HG02759 (cell line): Measurements from ENCODE around the gene STEAP1B.
"Not testable (repeated sequence)": the region's sequence is repeated elsewhere in the genome, so short reads cannot be mapped to it uniquely, and the experiment has no call there.

ENCODE experiments used
- ATAC-seq: cut with Tn5 transposase; IDR thresholded peaks from one replicate; pipeline ENCODE4 v1.9.1; 2021; ENCODE audit warnings: mild to moderate bottlenecking, moderate library complexity; ENCODE audit not compliant: unreplicated experiment

Gene STEAP1B

DNA sequence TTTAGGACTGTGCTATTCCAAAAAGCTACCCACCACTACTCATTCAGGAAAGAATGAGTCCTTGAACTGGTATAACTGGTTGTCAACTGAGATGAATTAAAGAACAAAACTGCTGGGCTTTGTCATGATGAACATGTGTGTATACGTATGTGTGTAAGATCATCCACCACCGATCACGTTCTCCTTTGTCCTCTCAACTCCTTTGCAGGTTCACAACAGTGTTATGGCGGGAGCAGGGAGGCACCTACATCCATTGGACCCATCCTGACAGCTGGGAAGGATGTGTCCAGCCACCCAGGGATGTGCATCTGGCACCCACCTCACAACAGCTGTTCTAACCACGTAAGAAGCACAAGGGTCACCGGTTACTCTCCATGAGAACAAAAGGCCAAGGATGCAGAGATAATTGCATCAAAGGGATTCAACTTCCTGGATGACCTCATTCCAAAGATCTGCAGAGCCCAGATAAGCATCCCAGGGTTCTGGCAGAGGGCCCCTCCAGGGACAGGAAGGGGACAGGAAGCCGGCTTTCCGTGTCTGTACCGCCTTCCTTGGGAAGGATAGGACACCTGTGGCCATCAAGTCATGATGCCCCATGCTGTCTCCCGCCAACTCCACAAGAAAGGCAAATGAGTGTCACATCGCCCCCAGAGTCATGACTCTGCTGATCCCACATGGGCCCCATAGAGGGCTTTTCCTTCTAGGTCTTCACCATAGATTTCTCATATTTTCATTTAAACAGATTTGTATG lies 66.1 kb downstream of the STEAP1B start:
- no peak for ATAC-seq

DNA sequence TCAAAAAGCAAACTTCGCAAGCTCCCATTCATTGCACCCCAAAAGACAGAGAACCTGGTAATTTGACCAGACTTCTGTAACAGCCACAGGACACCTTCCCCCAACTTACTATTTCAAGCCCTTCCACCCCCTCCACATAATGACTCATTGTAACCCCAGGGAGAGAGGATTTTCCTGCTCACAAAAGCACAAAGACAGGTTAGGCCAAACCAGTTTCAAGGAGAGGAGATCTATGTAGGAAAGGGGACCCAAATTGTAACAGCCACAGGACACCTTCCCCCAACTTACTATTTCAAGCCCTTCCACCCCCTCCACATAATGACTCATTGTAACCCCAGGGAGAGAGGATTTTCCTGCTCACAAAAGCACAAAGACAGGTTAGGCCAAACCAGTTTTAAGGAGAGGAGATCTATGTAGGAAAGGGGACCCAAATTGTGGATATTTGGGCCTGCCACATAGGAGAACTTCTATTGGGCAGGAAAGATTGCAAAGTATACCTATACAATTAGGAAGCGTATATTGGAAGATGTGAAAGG lies 66.8 kb downstream of the STEAP1B start:
- not testable (repeated sequence) for ATAC-seq

DNA sequence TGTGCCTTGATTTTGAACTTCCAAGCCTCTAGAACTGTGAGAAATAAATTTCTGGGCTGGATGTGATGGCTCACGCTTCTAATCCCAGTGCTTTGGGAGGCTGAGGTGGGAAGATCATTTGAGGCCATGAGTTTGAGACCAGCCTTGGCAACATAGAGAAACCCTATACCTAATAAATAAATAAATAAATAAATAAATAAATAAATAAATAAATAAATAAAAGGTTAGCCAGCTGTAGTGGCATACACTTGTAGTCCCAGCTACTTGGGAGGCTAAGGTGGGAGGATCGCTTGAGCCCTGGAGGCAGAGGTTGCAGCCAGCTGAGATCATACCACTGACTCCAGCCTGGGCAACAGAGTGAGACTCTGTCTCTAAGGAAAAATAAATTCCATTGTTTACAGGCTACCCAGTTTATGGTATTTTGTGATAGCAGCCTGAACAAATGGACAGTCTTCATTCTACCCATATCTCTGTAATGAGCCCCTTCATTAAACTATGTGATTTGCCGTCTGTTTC lies 67.7 kb downstream of the STEAP1B start:
- ATAC-seq: no peak

DNA sequence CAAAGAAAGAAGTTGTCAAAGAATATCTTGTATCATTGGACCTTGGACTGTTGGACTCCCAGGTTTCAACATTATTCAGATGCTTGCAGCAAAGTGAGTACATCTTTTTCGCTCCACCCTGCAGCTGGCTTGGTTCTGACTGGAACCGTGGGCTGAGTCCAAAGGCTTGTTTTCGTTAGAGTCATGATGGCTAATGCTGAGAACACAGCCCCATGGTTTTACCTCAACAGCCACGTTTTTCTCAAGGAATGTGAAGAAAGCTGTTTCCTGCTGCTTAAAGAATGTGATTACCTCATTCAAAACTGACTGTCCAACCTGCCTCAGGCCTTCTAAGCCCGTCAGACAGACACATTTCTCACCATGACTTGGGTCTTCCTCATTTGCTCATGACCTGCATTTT lies 69.5 kb downstream of the STEAP1B start:
- no peak for ATAC-seq

DNA sequence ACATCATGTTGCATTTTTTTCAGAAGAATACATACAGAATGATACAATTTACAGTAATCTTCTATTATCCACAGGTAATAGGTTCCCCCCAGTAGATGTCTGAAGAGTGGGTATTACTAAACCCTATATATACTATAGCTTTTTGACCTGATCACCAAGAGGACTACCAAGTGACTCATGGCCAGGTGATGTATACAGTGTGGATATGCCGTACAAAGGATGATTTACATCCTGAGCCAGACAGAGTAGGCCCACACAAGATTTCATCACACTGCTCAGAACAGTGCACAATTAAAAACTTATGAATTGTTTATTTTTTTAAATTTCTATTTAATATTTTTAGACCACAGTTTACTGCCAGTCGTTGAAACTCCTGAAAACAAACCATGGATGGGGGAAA lies 70.6 kb downstream of the STEAP1B start:
- ATAC-seq: no peak

DNA sequence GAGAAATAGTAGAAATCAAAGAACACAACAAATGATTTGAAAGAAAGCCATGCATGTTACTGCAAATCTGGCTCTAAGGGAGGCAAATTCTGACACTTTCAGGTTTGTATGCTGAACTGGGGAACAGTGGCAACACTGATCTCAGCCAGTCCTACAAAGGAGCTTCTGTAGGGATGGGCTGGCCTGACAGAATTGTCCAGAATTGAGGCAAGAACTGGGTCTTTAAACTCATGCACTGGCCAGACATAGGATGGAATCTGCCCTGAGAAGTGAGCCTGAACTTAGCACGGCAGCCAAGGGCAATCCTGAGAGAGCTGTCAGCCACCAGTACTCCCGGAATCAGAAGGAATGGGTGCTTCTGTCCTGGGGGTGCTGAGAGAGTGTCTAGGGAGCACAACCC lies 72.1 kb downstream of the STEAP1B start:
- ATAC-seq: no peak

DNA sequence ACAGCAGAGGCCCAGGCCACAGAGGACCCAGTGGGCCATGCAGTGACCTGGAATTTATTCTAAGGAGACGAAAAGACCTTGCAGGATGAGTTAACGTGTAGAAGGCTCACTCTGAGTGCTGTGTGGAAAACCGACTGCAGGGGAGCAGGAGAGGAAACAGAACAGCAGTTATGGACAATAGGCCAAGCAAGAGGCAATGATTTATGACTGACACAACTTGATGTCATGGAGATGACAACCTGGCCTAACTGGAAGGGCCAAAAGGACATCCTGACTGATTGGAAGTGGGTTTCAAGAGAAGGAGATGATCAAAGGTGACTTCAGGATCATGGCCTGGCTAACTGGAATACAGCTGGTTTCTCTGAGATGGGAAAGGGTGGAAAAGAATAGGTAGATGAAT lies 72.9 kb downstream of the STEAP1B start:
- ATAC-seq: no peak

DNA sequence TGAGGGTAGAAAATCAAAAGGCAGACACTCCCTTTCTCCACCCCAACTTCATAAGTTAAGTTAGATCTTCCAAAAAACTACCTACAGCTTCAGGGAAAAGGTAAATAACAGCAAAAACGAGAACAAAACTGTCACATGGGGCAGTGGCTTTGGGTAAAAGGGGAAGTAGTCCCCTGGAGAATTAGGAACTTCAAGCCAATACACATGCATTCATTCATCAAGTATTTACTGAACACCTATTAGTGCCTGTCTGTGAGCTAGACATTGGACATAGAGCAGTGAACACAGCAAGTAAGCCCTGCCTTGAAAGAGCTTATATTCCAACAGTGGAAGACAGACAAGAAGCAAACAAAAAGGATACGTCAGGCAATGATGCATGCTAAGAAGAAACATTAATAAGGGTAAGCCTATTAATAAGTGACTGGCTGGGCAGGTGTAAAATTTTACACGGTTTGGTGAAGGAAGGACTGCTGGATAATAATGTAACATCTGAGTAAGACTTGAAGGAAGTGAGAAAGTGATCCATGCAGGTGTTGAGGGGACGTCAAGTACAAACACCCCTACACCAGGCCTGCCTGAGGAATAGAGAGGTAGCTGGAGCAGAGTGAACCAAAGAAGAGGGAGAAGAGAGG lies 73.4 kb downstream of the STEAP1B start:
- peak; percentile 72 for ATAC-seq

DNA sequence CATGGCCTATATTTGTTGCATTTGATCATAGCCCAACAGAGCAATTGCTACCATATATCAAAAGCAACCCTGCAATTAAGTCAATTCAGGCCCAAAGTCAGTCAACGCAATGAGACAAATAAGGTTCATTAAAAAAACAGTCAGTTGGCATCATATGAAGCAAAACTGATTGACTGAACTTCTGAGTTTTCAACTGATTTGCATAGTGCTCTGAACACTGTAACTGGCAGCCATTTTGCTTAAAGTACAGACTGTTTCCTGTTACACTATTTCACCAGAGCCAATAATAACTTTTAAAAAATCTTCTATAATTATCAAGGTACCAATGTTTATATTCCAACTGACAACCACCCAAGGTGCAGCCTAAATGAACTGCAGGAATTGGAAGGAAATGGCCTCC lies 74.6 kb downstream of the STEAP1B start:
- ATAC-seq: no peak

DNA sequence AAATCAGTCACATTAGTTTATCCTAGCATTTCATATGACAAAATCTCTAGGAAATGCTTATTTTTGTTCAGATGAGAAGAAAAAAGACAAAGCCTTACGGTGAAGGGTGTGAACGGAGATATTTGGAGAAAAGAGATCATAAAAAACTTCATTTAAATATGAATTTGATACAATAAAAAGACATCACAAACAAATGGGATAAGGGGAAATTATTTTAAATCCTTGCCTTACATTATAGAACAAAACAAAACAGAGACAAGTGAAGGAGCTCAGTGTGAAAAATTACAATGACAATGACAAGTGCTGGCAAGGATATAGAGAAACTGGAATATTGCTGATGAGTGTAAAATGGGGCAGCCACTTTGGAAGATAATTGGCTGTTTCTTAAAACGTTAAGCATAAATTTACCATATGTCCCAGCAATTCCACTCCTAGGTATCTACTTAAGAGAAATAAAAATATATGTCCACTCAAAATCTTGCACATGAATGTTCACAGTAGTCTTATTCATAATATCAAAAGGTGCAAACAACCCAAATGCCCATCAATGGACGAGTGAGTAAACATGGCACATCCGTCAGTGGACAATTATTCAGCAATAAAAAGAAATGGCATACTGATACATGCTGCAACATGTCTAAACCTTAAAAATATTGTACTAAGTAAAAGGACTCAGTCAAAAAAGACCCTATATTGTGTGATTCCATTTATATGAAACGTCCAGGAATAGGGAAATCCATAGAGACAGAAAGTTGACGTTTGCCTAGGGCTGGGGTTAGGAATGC lies 77.0 kb downstream of the STEAP1B start:
- no peak for ATAC-seq

DNA sequence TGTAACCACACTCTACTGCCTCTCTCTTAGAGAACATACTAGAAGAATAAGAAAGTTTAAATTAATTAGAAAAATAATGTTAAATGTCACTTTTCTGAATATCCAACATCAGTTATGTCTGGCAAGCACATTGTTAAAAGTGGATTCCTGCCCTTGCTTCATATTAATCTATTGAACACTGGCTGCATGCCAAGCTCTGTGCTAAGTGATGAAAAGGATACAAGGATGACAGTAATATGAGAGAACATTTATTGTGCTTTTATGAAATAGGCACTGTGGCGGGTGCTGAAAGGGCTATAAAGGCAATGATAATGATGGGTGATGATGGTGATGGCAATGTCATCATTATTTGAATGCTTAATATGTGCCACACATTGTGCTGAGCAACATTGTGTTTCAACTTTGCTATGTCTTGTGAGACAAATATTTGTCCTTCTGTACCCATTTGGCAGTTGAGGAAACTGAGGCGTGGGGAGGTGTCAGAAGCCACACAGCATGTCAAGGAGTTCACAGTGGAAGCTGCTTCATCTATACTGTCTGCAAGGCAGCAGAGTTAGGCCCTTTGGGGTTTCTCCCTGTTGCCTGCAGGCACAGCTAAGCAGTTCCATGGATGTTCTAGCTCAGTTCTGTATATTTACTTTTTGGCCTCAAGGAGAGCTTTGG lies 78.9 kb downstream of the STEAP1B start:
- no peak for ATAC-seq

DNA sequence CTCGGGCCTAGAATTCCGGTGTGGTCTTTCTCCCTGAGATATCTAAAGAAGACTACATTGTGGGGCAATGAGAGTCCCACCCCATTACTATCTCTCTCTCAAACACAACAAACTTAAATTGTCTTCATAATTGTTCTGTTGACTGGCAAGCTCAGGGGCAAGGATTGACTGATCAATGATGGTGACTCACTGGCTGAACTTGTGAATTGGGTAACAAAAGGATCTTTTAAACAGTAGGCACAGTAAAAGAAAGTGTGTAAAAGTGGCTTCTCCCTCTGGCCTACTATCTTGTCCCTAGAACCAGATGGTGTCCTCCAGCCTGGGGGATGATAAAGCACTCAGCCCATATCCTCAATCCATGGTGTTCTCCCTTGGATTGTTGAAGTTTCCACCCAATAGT lies 80.0 kb downstream of the STEAP1B start:
- no peak for ATAC-seq

DNA sequence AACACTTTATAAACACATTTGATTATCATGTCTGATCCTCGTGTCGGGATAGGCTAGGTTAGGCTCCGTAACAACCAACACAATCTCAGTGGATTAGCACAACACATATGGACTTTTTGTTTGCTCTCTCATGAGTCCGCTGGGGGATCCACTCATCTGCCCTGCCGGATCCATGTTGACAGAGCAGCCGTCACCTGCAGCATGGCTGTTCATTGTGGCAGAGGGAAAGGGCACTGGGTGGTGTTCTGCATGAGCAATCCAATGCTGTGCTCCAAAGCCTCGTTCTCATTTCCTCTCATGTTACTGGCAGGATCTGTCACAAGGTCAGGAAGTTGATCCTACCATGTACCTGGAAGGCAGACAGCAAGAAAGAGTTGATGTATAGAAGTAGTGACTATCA lies 80.5 kb downstream of the STEAP1B start:
- no peak for ATAC-seq

DNA sequence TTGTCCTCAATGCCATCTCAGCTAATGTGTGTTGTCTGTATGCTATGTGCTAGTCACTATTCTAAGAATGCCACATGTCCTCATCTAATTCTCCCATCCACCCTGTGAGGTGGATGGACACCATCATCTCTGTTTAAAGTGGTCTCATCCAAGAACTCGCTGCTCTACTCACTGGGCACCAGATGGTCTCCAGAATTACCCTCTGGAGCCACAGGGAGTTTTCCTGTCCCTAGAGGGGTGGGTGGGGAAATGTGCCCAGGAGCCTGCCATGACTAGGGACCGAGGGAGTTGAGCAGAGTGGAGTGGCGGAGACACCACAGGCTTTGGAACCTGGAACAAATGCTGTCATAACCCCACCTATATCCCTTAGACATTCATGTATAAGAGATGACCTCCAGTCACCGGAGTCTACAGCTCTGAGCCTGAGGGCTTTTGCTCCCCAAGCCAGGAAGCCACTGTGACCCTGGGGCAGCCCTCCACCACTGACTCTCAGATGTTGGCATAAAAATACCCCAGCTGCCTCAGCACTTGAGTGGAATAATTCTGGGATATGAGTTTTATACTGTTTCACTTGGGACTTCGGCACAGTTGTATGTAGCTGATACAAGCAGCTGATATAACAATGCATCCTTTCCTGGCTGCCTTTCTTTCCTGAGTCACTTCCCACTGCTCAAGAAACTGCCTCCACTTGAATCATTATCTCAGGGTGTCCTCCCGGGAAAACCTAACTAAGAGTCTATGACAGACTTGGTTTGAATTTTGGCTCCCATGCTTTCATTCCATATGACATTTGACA lies 81.5 kb downstream of the STEAP1B start:
- ATAC-seq: no peak

DNA sequence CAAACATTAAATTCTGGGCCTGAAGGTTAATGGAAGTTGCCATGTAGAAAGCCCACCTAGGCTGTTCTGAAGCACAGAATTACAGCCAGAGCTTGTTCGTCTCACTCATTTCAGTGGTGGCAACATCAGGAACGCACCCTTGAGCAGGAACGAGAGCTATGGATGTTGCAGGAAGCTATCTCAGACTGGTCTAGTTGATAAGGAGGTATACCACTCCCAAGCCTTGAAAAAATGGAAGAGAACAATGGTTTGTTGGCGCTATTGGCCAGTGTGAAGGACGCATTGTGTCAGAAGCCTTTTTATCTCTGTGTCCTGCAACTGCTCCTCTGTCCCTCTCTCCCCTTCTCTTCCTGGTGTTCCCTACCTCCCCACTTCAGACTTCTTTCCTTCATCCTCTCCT lies 82.1 kb downstream of the STEAP1B start:
- no peak for ATAC-seq

DNA sequence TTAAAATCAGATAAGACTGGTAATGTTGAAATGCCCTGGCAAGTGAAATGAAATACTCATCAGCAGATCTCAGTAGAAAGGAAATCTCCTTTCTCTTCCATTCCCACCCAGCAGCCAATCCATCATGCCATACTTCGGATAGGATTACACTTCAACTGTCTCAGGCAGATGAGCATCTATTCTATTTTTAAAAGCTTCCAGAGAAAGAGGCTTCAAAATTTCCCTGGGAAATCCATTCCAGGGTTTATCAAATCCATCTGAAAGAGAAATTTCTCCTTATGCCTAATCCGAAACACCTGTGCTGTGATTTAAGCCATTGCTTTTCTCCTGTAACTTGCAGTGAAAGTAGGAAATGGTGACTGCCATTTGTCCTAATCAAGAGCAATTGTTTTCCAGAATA lies 82.6 kb downstream of the STEAP1B start:
- no peak for ATAC-seq

DNA sequence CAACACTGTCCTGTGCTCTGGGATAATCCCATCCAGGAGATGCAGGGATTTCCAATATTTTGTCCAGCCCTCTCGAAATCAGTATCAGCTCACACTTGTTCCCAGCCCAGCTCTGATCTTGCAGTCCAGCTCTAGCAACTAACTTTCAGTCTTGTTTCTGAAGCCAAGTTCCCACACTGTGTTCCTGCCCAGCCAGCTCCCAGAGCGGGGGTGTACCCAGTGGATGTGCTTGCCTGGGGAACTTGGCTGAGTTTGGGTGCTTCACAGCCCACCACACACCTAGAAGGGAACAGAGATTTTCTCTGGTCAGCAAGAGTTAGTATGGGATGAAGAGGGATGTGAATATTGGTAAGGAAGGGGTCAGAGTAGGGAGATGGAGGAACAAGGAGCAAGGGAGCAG lies 85.6 kb downstream of the STEAP1B start:
- ATAC-seq: no peak

DNA sequence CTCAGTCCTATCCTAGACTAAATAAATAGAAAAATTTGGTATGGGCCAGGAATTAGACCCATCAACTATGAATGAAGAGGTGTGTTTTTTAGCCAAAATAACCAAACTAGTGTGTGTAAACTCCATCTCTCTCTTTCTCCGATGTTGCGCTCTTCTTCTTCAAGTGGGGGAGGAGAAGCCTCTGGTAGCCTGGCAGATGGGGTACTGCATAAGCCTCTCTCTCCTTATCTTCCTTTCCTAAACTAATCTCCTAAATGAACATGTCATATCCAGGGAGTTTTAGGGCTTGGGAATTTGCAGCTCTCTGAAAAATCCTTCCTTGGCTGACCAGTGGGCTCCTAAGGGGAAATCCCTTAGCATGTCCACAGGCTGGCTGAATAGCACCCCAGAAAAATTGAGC lies 86.8 kb downstream of the STEAP1B start:
- no peak for ATAC-seq

DNA sequence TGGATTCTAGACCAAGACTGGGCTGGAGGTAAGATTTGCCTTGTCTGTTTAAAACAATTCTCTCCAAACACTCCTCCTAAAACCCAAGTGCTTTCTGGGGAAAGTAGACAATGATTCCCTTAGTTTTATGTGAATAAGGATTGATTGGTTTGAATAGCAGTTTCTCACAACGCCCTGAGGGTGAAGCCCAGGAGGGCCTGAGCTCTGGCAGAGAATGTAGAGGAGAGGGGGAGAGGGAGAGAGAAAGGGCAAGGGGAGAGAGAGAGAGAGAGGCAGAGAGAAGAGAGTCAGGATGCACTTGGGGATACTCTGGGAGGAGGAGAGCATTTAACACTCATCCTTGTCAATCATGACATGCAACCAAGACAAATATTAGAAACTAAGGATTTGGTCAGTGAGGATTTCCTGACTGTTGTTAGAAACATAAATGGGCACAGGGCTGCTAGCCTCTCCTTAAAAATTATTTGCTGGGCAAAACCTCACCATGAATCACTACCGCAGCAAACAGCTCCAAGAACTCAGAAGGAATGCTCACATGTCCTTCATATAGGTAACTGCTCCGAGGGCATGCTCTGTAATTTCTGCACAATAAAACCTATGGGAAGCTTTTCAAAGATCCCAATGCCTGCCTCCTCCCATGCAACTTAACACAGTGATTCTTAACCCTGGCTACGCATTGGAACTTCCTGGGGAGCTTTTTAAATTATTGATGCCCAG lies 87.9 kb downstream of the STEAP1B start:
- no peak for ATAC-seq

DNA sequence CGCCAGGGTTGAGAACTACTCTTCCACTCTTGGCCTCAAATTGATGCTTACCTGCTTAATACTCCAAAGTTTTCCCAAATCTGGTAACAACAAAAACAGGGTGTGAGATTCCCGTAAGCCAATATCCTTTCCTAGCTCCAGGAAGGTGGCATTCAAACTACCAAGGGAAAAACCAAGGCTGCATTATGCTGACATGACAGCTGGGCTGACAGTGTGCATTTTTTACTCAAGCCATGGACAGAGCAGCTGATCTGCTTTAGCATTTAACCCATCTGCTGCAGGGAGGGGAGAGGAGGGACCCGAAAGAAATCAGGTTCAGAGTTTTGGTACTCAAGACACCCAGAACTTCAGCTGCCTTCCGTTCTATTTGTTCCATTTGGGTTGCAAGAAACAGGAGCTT lies 93.3 kb downstream of the STEAP1B start:
- no peak for ATAC-seq
